Caco-2 (cell line): ENCODE results near the gene PSMG3. TPM values are rescaled to one million over a fixed set of nuclear protein-coding genes. Genes with fewer than 3 reads are reported as not detected.

ENCODE experiments used
- BruUV-seq: library from RNA; stranded (reverse); fragments of 400-500 nt; replicated peaks from 2 replicates; lab custom pipeline; 2021; lab: Mats Ljungman, UMichigan
- CTCF ChIA-PET: fragments of 300-600 bp; sonication (Branson Sonifier 250); formaldehyde crosslinking; loops from one replicate; lab custom pipeline; 2022; ENCODE audit warnings: antibody characterized with exemption; lab: Charles Lee
- POLR2A ChIA-PET: fragments of 300-600 bp; sonication (Branson Sonifier 250); formaldehyde crosslinking; loops from one replicate; lab custom pipeline; 2022; ENCODE audit warnings: antibody characterized with exemption; lab: Charles Lee
- DNase-seq, 2 experiments: peaks; one replicate each; pipeline versions ENCODE4 v3.0.0 to v3.0.0-alpha.2; 2020 to 2022
- H3K27me3 ChIP-seq: replicated peaks from 2 replicates; pipeline ENCODE4 v1.6.0; 2011; ENCODE audit warnings: low read length; ENCODE audit not compliant: control insufficient read depth, insufficient read depth
- H3K36me3 ChIP-seq: 2 replicates; pipeline ENCODE4 v1.5.1; 2011; ENCODE audit warnings: low read length; ENCODE audit not compliant: control insufficient read depth, insufficient read depth
- H3K4me1 ChIP-seq: fragments of 250-450 bp; sonication (Bioruptor Pico); 2 replicates; pipeline ENCODE4 v1.5.1; 2020; ENCODE audit warnings: mild to moderate bottlenecking
- H3K4me3 ChIP-seq: 2 replicates; pipeline ENCODE4 v1.5.1; 2011; ENCODE audit warnings: low read depth, mild to moderate bottlenecking, control low read depth, low read length
- H3K9me3 ChIP-seq: fragments of 250-450 bp; sonication (Bioruptor Pico); 2 replicates; pipeline ENCODE4 v1.5.1; 2020; ENCODE audit warnings: mild to moderate bottlenecking, moderate library complexity
- H3K27ac Mint-ChIP-seq: one replicate; pipeline ENCODE4 v1.8.0; 2022; ENCODE audit warnings: mixed read lengths; ENCODE audit not compliant: unreplicated experiment
- H3K27me3 Mint-ChIP-seq: one replicate; pipeline ENCODE4 v1.8.0; 2022; ENCODE audit warnings: mixed read lengths; ENCODE audit not compliant: insufficient read depth, unreplicated experiment
- H3K36me3 Mint-ChIP-seq: one replicate; pipeline ENCODE4 v1.8.0; 2022; ENCODE audit warnings: mild to moderate bottlenecking, mixed read lengths; ENCODE audit not compliant: insufficient read depth, unreplicated experiment
- H3K4me1 Mint-ChIP-seq: one replicate; pipeline ENCODE4 v1.8.0; 2022; ENCODE audit warnings: low read depth, mixed read lengths; ENCODE audit not compliant: unreplicated experiment
- H3K4me3 Mint-ChIP-seq: one replicate; pipeline ENCODE4 v1.8.0; 2022; ENCODE audit warnings: mild to moderate bottlenecking, moderate library complexity, mixed read lengths; ENCODE audit not compliant: unreplicated experiment
- H3K9me3 Mint-ChIP-seq: one replicate; pipeline ENCODE4 v1.8.0; 2022; ENCODE audit warnings: mixed read lengths; ENCODE audit not compliant: unreplicated experiment
- CTCF ChIP-seq, 2 experiments: fragments of 200-600 bp in 1 of 2; IDR thresholded peaks; 1 replicate in 1 of 2; 2 replicates in 1 of 2; pipeline versions ENCODE4 v1.5.1 to v1.8.0; 2011 to 2022; ENCODE audit warnings: antibody characterized with exemption in 1 of 2, control low read depth in 1 of 2, inconsistent platforms in 1 of 2, low read depth in 1 of 2, low read length in 1 of 2, mild to moderate bottlenecking in 1 of 2, moderate library complexity in 1 of 2; ENCODE audit not compliant: insufficient read depth in 1 of 2, severe bottlenecking in 1 of 2, unreplicated experiment in 1 of 2
- intact Hi-C: fragments of 100-400 bp; cut with micrococcal nuclease; formaldehyde crosslinking; loops from one replicate; pipeline ENCODE4 v1.10.0; 2022; ENCODE audit not compliant: unreplicated experiment
- total RNA-seq: library from RNA; stranded (reverse); gene quantifications from 2 replicates; pipeline ENCODE4 v1.2.3, GENCODE V29; 2022

Gene PSMG3
- total RNA-seq, 1 experiment from 2014 or later = 35.1 TPM

GRCh38 chr7:1554333-1555045 is 15.3 kb downstream of the PSMG3 start:
- intact Hi-C loops = loop anchor here (1.0 kb wide), 1 partner anchor 17 kb away; no protein-coding TSS in a partner anchor
- peaks cover 20% of the 10 kb centered on the region for H3K36me3 Mint-ChIP-seq
- H3K36me3 ChIP-seq = no peaks in the 10 kb centered on the region
- H3K4me1 Mint-ChIP-seq = peaks cover 24% of the 10 kb centered on the region
- peak overlapping the region; percentile 89 for H3K4me3 Mint-ChIP-seq
- H3K27me3 ChIP-seq = no peaks in the 10 kb centered on the region
- ChIA-PET POLR2A (interaction anchor here (2.3 kb wide), 1 partner anchor 18 kb away, joined by 31 read pairs; no protein-coding TSS in a partner anchor), CTCF (no interaction called here)
- TF ChIP-seq CTCF (IDR thresholded peaks at IDR 0.05; ENCODE audit: insufficient read depth in 1 of 2, low read depth in 1 of 2, low read length in 1 of 2, severe bottlenecking in 1 of 2, unreplicated experiment in 1 of 2) = no peak
- H3K4me1 ChIP-seq = peaks cover 31% of the 10 kb centered on the region
- H3K27ac Mint-ChIP-seq = peak overlapping the region; percentile 97
- DNase-seq = no peak
- H3K27me3 Mint-ChIP-seq = no peaks in the 10 kb centered on the region
- H3K9me3 ChIP-seq = no peaks in the 10 kb centered on the region
- TSS peak; percentile 48 for BruUV-seq
- no peaks in the 10 kb centered on the region for H3K9me3 Mint-ChIP-seq
- peak overlapping the region; percentile 45 for H3K4me3 ChIP-seq

- DNase-seq = no peak
- peaks cover 22% of the 10 kb centered on the region for H3K36me3 Mint-ChIP-seq
- H3K4me3 Mint-ChIP-seq = peak overlapping the region; percentile 89
- ChIA-PET CTCF (no interaction called here), POLR2A (no interaction called here)
- Histone ChIP-seq H3K9me3 (no peaks in the 10 kb centered on the region), H3K4me1 (peaks cover 28% of the 10 kb centered on the region), H3K27me3 (no peaks in the 10 kb centered on the region), H3K4me3 (peak overlapping the region; percentile 45; the same call in 1 of the 2 replicates), H3K36me3 (no peaks in the 10 kb centered on the region)
- H3K27ac Mint-ChIP-seq = peak overlapping the region; percentile 97
- no peaks in the 10 kb centered on the region for H3K27me3 Mint-ChIP-seq
- TF ChIP-seq CTCF (IDR thresholded peaks at IDR 0.05; ENCODE audit: insufficient read depth in 1 of 2, low read depth in 1 of 2, low read length in 1 of 2, severe bottlenecking in 1 of 2, unreplicated experiment in 1 of 2) = no peak
- no TSS peak for BruUV-seq
- intact Hi-C loops = no loop called here
- H3K9me3 Mint-ChIP-seq = no peaks in the 10 kb centered on the region
- peaks cover 24% of the 10 kb centered on the region for H3K4me1 Mint-ChIP-seq
These were observed 16.2 kb downstream of the PSMG3 start for GRCh38 chr7:1553512-1554210.

- Mint-ChIP-seq H3K27me3 (no peaks in the 10 kb centered on the region), H3K4me1 (peaks cover 24% of the 10 kb centered on the region), H3K27ac (no peak overlapping the region), H3K36me3 (peaks cover 28% of the 10 kb centered on the region), H3K9me3 (no peaks in the 10 kb centered on the region), H3K4me3 (no peak overlapping the region)
- ChIA-PET POLR2A (no interaction called here), CTCF (no interaction called here)
- TF ChIP-seq CTCF (IDR thresholded peaks at IDR 0.05; ENCODE audit: insufficient read depth in 1 of 2, low read depth in 1 of 2, low read length in 1 of 2, severe bottlenecking in 1 of 2, unreplicated experiment in 1 of 2) = no peak
- Histone ChIP-seq H3K36me3 (no peaks in the 10 kb centered on the region), H3K4me1 (peaks cover 24% of the 10 kb centered on the region), H3K9me3 (no peaks in the 10 kb centered on the region), H3K4me3 (no peak overlapping the region), H3K27me3 (no peaks in the 10 kb centered on the region)
- DNase-seq = no peak
- intact Hi-C loops = no loop called here
- no TSS peak for BruUV-seq
These were observed 17.6 kb downstream of the PSMG3 start for GRCh38 chr7:1552200-1552599.
